ENCODE data around the gene HEATR5A. TPM values are rescaled to one million over a fixed set of nuclear protein-coding genes. Genes with fewer than 3 reads are reported as not detected.
"Not testable (repeated sequence)": the region's sequence is repeated elsewhere in the genome, so short reads cannot be mapped to it uniquely, and the experiment has no call there.

The HEATR5A gene
- polyA plus RNA-seq, 12 donors: 12.5 to 21.9 (median 17.6) TPM; not detected in 1

- no peak for DNase-seq
Observed at GRCh38 chr14:31258427-31259039, 161.8 kb downstream of the HEATR5A start.

- not testable (repeated sequence) for DNase-seq
Observed at GRCh38 chr14:31257554-31258426, 162.6 kb downstream of the HEATR5A start.

GRCh38 chr14:31257244-31257553, 163.2 kb downstream of the HEATR5A start:
- no peak for DNase-seq

GRCh38 chr14:31256534-31257243, 163.7 kb downstream of the HEATR5A start:
- DNase-seq: no peak

GRCh38 chr14:31255918-31256317, 164.4 kb downstream of the HEATR5A start:
- DNase-seq: not testable (repeated sequence)

GRCh38 chr14:31255286-31255685, 165.1 kb downstream of the HEATR5A start:
- no peak for DNase-seq

GRCh38 chr14:31253746-31254471, 166.4 kb downstream of the HEATR5A start:
- DNase-seq: no peak

- DNase-seq: no peak
Observed at GRCh38 chr14:31252865-31253264, 167.5 kb downstream of the HEATR5A start.

- no peak for DNase-seq
Observed at GRCh38 chr14:31251028-31251958, 169.1 kb downstream of the HEATR5A start.

GRCh38 chr14:31244626-31245025, 175.7 kb downstream of the HEATR5A start:
- DNase-seq: no peak

- no peak for DNase-seq
Observed at GRCh38 chr14:31243860-31244259, 176.5 kb downstream of the HEATR5A start.

GRCh38 chr14:31242161-31242940, 178.0 kb downstream of the HEATR5A start:
- DNase-seq: not testable (repeated sequence)

Other genes with a start within 250 kb of the HEATR5A start
- 100 to 1,000 TPM in 10 of 12 donors, 10 to 100 TPM in 1, not detected in 1; 74.2 to 157 (median 125) TPM for gene HECTD1, start 212.8 kb downstream of the HEATR5A start, polyA plus RNA-seq (ENCODE audit: insufficient read length in 12 of 12)
- 10 to 100 TPM in 10 of 12 donors, 1 to 10 TPM in 1, not detected in 1; 9.6 to 16.8 (median 12.7) TPM for gene DTD2, start 37.0 kb upstream of the HEATR5A start, polyA plus RNA-seq (ENCODE audit: insufficient read length in 12 of 12)
- gene GPR33, start 67.5 kb upstream of the HEATR5A start, polyA plus RNA-seq (ENCODE audit: insufficient read length in 12 of 12): not detected
- 10 to 100 TPM in 4 of 12 donors, 1 to 10 TPM in 7, not detected in 1; 7.4 to 11.3 (median 9.3) TPM for gene NUBPL, start 140.9 kb upstream of the HEATR5A start, polyA plus RNA-seq (ENCODE audit: insufficient read length in 12 of 12)

Measured in muscle of arm (tissue), 12 donors.